Gastrocnemius medialis (tissue), 4 donors: ENCODE measurements around the gene RTKN2. TPM values are rescaled to one million over a fixed set of nuclear protein-coding genes. Genes with fewer than 3 reads are reported as not detected.

ENCODE experiments used
- ATAC-seq, 2 donors: fragments of 150-250 bp; one replicate each; pipeline ENCODE4 v1.9.1; 2016
- DNase-seq, 2 donors: peaks; one replicate each; pipeline ENCODE4 v3.0.0-alpha.2; 2019
- H3K27ac ChIP-seq, 4 donors: fragments of 200-600 bp; sonication (generic); 1 replicate in 1 of 4; 2 replicates in 3 of 4; pipeline ENCODE4 v1.5.1; 2016 to 2018; ENCODE audit warnings: mild to moderate bottlenecking in 2 of 4, moderate library complexity in 1 of 4
- H3K27me3 ChIP-seq, 3 donors: fragments of 200-600 bp; sonication (generic) in 2 of 3; 1 replicate in 1 of 3; 2 replicates in 2 of 3; pipeline versions ENCODE4 v1.5.1 to v1.6.0; 2016 to 2019; ENCODE audit warnings: mild to moderate bottlenecking in 1 of 3, moderate library complexity in 1 of 3
- H3K36me3 ChIP-seq, 2 donors: fragments of 200-600 bp; sonication (generic) in 1 of 2; one replicate each; pipeline ENCODE4 v1.5.1; 2017 to 2018
- H3K4me1 ChIP-seq, 2 donors: fragments of 200-600 bp; sonication (generic) in 1 of 2; one replicate each; pipeline ENCODE4 v1.5.1; 2016 to 2017; ENCODE audit warnings: mild to moderate bottlenecking in 2 of 2
- H3K4me3 ChIP-seq, 4 donors: fragments of 200-600 bp; sonication (generic) in 3 of 4; 1 replicate in 1 of 4; 2 replicates in 3 of 4; pipeline ENCODE4 v1.5.1; 2016 to 2019; ENCODE audit warnings: mild to moderate bottlenecking in 2 of 4
- H3K9me3 ChIP-seq, 3 donors: fragments of 200-600 bp; sonication (generic) in 2 of 3; 1 replicate in 1 of 3; 2 replicates in 2 of 3; pipeline ENCODE4 v1.5.1; 2016 to 2019
- POLR2A ChIP-seq, 2 donors: fragments of 450-650 bp; IDR thresholded peaks; one replicate each; pipeline ENCODE4 v1.6.1; 2017; ENCODE audit warnings: antibody characterized with exemption in 2 of 2, mild to moderate bottlenecking in 2 of 2, moderate library complexity in 2 of 2
- in situ Hi-C, 4 donors: fragments of 200-750 bp; cut with MboI; loops; one replicate each; pipeline versions ENCODE4 v1.15.0 to v1.8.0; 2017; ENCODE audit warnings: low sequenced_read_pairs in 4 of 4
- intact Hi-C: fragments of 100-400 bp; cut with DNase I; formaldehyde crosslinking; loops from one replicate; pipeline ENCODE4 v1.15.1; 2023; ENCODE audit warnings: low total_unique reads
- total RNA-seq, 4 donors: library from RNA; depleted of rRNA; stranded (reverse); fragments of >200 nt; gene quantifications; one replicate each; pipeline versions ENCODE4 v1.1.0 to v1.2.3, GENCODE V29; 2016
- TF ChIP-seq, protein P1 (sequence below), 5 experiments: fragments of 450-650 bp in 3 of 5; fragments of 200-600 bp in 2 of 5; sonication (generic) in 2 of 5; IDR thresholded peaks in 4 of 5; conservative IDR thresholded peaks in 1 of 5; 1 replicate in 4 of 5; 2 replicates in 1 of 5; pipeline ENCODE4 v1.5.1; 2016 to 2019; ENCODE audit warnings: antibody characterized with exemption in 5 of 5, mild to moderate bottlenecking in 3 of 5, moderate library complexity in 3 of 5

Gene RTKN2
- total RNA-seq, 4 donors from 2014 or later = not detected

DNA sequence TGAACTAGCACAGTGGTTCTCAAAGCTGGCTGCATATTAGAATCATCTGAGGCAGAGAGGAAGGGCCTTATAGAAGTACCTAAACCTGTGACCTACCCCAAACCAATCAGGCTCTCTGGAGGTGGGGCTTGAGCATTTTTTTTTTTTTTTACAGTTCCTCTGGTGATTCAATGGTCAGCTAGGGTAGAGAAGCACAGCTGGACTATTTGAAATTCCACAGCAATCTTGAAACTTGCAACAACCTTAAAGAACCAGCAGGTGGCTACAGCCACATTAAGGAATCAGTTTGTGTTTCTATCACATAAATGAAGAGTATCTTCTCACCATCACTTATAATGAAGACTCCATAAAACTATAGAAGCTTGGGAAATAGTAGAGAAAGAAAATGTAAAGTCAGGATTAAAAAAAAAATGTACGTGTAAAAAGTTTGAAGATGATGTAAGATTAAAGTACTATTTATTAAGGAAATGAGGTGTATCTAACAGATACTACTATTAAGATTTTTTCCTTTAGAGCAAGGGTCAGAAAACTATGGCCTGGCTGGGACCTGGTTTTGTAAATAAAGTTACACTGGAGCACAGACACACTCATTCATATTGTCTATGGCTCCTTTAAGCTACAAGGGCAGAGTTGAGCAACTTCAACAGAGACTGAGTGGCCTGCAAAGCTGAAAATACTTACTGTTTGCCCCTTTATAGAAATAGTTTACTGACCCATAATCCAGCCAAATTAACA is 3.8 kb downstream of the RTKN2 start:
- intact Hi-C loops = no loop called here

DNA sequence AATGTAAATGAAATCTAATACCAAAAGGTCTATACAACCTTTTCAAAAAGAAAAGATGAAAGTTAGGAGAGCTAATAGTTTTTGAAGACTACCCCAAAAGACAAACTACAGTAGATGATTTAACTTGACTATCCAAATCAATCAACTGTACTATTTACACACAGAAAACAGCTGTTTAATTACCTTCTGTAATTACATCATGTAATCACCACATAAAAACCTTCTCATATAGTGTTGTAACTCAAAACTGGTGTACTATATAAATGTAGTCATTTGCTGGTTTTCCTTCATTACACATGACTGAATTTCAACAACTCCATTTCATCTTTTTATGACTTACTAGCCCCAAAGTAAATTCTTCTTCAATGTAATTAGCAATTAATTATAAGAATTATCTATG is 4.5 kb downstream of the RTKN2 start:
- intact Hi-C loops (no loop called here), in situ Hi-C loops (loop anchor here in 3 of 4 donors (25.0 kb wide), 2 partner anchors 377 to 1452 kb away; no protein-coding TSS in a partner anchor)
- DNase-seq (no peak), ATAC-seq (no peak)
- no peaks in the 10 kb centered on the region for H3K9me3 ChIP-seq
- no peak overlapping the region for H3K27ac ChIP-seq
- no peak overlapping the region for H3K4me3 ChIP-seq
- peaks cover 9 to 11% of the 10 kb centered on the region in 2 donors for H3K4me1 ChIP-seq
- TF ChIP-seq, protein P1, sequence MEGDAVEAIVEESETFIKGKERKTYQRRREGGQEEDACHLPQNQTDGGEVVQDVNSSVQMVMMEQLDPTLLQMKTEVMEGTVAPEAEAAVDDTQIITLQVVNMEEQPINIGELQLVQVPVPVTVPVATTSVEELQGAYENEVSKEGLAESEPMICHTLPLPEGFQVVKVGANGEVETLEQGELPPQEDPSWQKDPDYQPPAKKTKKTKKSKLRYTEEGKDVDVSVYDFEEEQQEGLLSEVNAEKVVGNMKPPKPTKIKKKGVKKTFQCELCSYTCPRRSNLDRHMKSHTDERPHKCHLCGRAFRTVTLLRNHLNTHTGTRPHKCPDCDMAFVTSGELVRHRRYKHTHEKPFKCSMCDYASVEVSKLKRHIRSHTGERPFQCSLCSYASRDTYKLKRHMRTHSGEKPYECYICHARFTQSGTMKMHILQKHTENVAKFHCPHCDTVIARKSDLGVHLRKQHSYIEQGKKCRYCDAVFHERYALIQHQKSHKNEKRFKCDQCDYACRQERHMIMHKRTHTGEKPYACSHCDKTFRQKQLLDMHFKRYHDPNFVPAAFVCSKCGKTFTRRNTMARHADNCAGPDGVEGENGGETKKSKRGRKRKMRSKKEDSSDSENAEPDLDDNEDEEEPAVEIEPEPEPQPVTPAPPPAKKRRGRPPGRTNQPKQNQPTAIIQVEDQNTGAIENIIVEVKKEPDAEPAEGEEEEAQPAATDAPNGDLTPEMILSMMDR (IDR thresholded peaks at IDR 0.05 in 4 of 5, conservative IDR thresholded peaks at IDR 0.05 in 1 of 5) = no peak
- TF ChIP-seq POLR2A (IDR thresholded peaks at IDR 0.05) = no peak
- peaks cover 10 to 17% (median 15%) of the 10 kb centered on the region in 3 donors for H3K27me3 ChIP-seq
- H3K36me3 ChIP-seq = no peaks in the 10 kb centered on the region

More for the DNA sequence above, 3.8 kb downstream of the RTKN2 start:
- no peak overlapping the region for H3K27ac ChIP-seq
- TF ChIP-seq, protein P1 (IDR thresholded peaks at IDR 0.05 in 4 of 5, conservative IDR thresholded peaks at IDR 0.05 in 1 of 5) = peak in 2 of 5 experiments; percentile 28 to 43
- TF ChIP-seq POLR2A (IDR thresholded peaks at IDR 0.05) = no peak
- DNase-seq (no peak), ATAC-seq (no peak)
- H3K36me3 ChIP-seq = no peaks in the 10 kb centered on the region
- peaks cover 11 to 15% of the 10 kb centered on the region in 2 donors for H3K4me1 ChIP-seq
- H3K9me3 ChIP-seq = no peaks in the 10 kb centered on the region
- H3K27me3 ChIP-seq = peaks cover 10 to 17% (median 15%) of the 10 kb centered on the region in 3 donors
- no peak overlapping the region for H3K4me3 ChIP-seq
- in situ Hi-C loops = loop anchor here in 3 of 4 donors (25.0 kb wide), 2 partner anchors 378 to 1453 kb away; no protein-coding TSS in a partner anchor

DNA sequence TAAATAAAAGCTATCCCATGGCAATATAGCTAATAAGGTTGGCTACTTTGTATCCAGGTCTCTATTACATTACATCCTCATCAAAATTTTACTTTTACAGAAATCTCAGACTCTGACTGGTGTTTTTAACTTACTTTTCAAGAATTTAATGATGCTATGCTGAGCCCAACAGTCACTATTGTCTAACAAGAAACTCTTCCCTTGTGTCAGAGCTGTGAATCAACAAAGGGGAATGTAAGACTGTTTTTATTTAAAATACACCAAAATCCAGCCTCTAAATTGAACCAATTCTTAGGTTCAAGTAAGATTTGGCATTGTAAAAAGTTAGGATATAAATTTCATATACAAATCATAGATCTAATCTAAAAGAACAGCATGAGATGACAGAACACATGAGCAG is 7.0 kb downstream of the RTKN2 start:
- no peak overlapping the region for H3K4me3 ChIP-seq
- DNase-seq (no peak), ATAC-seq (no peak)
- no peaks in the 10 kb centered on the region for H3K4me1 ChIP-seq
- H3K27me3 ChIP-seq = peaks cover 0 to 2% (median under 1%) of the 10 kb centered on the region in 3 donors
- TF ChIP-seq POLR2A (IDR thresholded peaks at IDR 0.05) = no peak
- TF ChIP-seq, protein P1 (IDR thresholded peaks at IDR 0.05 in 4 of 5, conservative IDR thresholded peaks at IDR 0.05 in 1 of 5) = no peak
- no peaks in the 10 kb centered on the region for H3K9me3 ChIP-seq
- H3K36me3 ChIP-seq = no peaks in the 10 kb centered on the region
- intact Hi-C loops = no loop called here
- no peak overlapping the region for H3K27ac ChIP-seq
- in situ Hi-C loops = loop anchor here in 3 of 4 donors (25.0 kb wide), 2 partner anchors 374 to 1449 kb away; no protein-coding TSS in a partner anchor

DNA sequence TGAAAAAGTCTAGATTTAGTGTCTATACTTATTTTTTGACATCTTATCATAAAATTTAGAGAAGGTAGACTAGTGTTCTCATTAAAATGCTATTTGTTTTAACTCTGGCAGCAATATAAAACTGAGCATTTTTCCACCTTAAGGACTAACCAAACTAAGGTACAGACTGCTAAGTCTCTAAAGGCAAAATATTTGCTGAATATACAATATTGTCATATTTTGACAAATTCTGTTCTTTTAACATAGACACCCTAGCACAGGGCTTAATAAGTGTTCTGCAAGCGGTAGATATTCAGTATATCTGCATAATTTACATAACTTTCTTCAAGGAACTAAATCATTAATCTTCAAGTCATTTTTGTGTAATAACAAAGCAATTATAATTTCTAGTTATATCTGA is 8.6 kb downstream of the RTKN2 start:
- ATAC-seq (no peak), DNase-seq (no peak)
- in situ Hi-C loops (loop anchor here in 3 of 4 donors (25.0 kb wide), 2 partner anchors 373 to 1448 kb away; no protein-coding TSS in a partner anchor), intact Hi-C loops (no loop called here)
- H3K4me1 ChIP-seq = no peaks in the 10 kb centered on the region
- no peak overlapping the region for H3K27ac ChIP-seq
- H3K9me3 ChIP-seq = no peaks in the 10 kb centered on the region
- no peak overlapping the region for H3K4me3 ChIP-seq
- no peaks in the 10 kb centered on the region for H3K27me3 ChIP-seq
- no peak for TF ChIP-seq POLR2A (IDR thresholded peaks at IDR 0.05)
- TF ChIP-seq, protein P1 (IDR thresholded peaks at IDR 0.05 in 4 of 5, conservative IDR thresholded peaks at IDR 0.05 in 1 of 5) = no peak
- no peaks in the 10 kb centered on the region for H3K36me3 ChIP-seq
